Hypothalamus (tissue), 51 donors: ENCODE results near the gene TNKS2.
"Not testable (repeated sequence)": the region's sequence is repeated elsewhere in the genome, so short reads cannot be mapped to it uniquely, and the experiment has no call there.

Experiments used
- DNase-seq, 51 donors: peaks; one replicate each; lab custom pipeline; 2025; lab: John Stamatoyannopoulos, UW

TNKS2 gene

DNA sequence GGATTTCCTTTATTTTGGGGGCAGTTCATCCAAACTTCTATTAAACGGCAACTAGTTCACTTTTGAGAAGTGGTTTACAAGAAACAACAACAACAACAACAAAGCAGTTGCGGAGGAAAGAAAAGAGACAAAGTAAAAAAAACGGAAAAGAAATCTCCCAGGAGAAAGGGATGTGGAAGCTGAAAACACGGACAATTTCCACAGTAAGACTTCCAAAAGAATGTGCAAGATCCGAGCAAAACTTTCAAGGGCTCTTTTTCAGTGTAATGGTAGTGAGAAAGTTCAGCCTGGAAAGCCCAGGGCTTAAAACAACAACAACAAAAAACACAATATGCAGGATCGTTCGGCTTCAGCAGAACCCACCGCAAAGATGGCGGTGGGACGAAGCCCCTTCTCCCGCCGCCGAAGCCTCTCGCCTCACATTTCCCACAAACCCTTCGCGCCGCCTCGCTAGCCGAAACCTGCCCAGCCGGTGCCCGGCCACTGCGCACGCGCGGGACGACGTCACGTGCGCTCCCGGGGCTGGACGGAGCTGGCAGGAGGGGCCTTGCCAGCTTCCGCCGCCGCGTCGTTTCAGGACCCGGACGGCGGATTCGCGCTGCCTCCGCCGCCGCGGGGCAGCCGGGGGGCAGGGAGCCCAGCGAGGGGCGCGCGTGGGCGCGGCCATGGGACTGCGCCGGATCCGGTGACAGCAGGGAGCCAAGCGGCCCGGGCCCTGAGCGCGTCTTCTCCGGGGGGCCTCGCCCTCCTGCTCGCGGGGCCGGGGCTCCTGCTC is at the start of gene TNKS2:
Gene TNKS2 (plus strand): TSS at position 553 of the 775 bp plus-strand sequence. CDS start 265 bp downstream, outside the sequence.
- peak; percentile 62 to 96 (median 87) for DNase-seq

DNA sequence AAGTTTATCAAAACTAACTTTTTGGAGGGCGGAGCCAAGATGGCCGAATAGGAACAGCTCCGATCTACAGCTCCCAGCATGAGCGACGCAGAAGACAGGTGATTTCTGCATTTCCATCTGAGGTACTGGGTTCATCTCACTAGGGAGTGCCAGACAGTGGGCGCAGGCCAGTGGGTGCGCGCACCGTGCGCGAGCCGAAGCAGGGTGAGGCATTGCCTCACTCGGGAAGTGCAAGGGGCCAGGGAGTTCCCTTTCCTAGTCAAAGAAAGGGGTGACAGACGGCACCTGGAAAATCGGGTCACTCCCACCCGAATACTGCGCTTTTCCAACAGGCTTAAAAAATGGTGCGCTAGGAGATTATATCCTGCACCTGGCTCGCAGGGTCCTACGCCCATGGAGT is 48.6 kb upstream of the TNKS2 start:
- not testable (repeated sequence) for DNase-seq

DNA sequence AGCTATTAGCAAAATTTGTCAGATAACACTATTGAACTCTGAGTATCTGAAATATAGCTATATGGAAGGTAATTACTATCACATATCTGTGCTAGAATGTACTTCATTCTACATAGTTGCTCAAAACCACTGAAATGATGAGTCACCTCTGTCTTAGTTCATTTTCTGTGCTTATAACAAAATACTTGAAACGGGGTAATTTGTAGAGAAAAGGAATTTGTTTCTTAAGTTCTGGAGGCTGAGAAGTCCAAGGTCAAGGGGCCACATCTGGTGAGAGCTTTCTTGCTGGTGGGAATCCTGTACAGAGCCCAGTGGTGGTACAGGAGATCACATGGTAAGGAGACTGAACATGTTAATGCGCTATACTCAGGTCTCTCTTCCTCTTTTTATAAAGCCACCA is 41.9 kb upstream of the TNKS2 start:
- no peak for DNase-seq

DNA sequence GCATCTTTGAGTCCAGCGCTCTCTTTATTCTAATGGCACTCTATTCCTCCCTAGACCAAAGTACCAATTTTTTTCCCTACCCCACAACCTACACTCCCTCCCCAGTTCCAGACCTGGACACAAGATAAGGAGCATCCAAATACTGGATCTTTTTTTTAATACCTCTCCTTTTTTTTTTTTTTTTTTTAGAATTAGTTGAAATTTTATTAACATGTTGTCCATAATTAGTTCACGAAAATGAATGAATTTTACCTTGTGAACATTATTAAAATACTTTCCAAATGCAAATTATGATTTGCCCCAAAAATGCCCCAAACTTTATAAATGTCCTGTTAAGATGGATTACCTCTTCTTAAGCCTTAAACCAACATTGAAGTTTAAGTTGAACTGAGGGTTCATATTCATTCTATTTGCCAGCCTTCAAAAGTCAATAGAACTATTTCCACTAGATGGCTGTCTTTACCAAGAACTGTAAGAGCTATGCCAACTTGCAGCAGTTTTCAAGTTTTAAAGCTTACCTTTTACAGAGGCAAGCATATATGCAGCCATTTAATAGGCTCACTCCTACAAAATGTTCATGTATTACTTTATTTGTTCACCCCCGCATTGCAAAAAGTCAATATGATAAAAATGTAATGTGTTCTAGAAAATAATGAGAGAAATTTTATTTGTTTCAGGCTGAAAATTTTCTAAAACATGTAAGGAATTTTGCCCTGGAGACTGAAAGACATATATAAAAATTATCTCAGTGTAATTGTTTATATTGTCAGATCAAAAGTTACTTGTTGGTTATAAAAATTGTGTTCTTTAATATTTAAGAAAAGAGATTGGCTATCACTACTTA is 39.7 kb upstream of the TNKS2 start:
- DNase-seq = peak in 1 of 51 donors; percentile 28

DNA sequence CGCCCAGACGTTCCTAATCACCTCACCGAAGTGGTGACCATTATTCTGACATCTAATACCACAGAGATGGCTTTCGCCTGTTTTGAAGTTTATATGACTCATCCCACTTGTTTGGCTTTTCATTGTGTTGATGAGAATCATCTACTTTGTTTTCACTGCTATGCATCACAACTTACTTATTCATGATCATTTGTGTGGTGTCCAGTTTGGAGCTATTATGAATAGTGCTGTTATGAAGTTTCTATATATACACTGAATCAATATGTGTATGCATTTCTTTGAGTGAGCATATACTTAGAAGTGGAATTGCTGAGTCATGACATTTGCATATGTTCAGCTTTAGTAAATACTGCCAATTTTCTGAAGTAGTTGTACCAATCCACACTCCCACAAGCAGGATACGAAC is 38.6 kb upstream of the TNKS2 start:
- DNase-seq = no peak

DNA sequence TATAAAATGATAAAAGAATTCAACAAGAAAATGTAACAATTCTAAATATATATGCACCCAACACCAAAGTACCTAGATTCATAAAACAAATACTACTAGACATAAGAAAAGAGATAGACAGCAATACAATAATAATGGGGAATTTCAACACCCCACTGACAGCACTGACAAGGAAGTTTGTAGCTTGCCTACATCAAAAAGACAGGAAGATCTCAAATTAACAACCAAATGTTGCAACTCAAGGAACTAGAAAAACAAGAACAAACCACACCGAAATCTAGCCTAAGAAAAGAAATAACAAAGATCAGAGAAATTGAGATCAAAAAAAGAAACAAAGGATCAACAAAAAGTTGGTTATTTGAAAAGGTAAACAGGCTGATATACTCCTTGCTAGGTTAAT is 36.5 kb upstream of the TNKS2 start:
- DNase-seq = no peak

DNA sequence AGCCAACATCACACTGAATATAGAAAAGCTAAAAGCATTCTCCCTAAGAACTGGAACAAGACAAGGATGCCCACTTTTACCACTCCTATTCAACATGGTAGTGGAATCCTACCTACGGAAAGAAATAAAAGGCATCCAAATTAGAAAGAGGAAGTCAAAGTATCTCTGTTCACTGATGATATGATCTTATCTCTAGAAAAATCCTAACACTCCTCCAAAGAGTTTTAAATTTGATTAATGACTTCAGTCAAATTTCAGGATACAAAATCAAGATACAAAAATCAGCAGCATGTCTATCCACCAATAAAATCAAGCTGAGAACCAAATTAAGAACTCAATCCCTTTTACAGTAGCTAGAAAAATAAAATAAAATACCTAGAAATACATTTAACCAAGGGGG is 35.3 kb upstream of the TNKS2 start:
- DNase-seq = no peak

DNA sequence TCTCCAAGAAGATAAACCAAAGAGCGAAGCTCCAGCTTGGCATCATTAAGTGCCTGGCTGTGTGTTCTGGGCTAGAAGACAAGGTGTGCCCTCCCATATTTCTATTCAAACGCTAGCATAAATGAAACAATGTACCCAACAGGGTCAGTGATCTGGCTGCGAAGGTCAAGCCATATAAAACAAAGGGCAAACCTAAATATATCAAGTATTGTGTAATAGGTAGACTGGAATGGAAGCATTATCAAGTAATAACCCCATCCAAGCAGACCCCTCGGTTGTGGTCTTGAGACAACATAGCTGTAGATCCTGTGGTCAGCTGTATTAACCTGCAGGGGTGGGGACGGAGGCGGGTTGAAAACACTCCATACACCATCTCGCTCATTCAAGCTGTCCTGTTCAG is 31.6 kb upstream of the TNKS2 start:
- DNase-seq = no peak

DNA sequence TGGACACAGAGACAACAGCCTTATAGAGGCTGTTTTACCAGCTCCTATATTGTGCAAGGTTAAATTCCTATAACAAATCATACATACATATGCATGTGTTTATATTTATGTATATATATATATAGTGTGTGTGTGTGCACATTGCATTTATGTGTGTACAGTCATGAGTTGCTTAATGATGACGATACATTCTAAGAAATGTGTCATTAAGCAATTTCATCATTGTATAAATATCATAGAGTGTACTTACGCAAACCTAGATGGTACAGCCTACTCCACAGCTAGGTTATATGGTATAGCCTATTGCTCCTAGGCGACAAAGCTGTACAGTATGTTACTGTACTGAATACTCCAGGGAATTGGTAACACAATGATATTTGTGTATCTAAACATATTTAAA is 30.1 kb upstream of the TNKS2 start:
- DNase-seq = no peak

DNA sequence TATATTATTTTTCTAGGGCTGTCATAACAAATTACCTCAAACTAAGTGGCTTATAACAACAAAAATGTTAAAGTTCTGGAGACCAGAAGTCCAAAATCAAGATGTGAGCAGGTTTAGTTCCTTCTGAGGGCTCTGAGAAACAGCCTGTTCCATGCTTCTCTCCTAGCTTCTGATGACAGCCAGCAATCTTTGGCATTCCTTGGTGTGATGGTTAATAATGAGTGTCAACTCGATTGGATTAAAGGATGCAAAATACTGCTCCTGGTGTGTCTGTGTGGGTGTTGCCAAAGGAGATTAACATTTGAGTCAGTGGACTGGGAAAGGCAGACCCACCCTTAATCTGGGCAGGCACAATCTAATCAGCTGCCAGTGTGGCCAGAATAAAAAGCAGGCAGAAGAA is 26.3 kb upstream of the TNKS2 start:
- no peak for DNase-seq

DNA sequence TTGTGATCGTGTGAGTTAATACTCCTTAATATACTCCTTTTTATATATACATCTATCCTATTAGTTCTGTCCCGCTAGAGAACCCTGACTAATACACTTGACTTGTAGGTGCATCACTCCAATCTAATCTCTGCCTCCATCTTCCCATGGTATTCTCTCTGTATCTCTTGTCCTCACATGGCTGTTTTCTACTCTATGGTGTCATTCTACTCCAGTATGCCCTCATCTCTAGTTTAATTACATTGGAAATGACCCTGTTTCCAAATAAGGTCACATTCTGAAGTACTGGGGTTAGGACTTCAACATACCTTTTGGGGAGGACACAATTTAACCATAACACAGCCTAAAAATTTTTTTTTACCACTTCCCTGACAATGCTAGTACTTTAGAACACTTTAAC is 25.8 kb upstream of the TNKS2 start:
- no peak for DNase-seq

DNA sequence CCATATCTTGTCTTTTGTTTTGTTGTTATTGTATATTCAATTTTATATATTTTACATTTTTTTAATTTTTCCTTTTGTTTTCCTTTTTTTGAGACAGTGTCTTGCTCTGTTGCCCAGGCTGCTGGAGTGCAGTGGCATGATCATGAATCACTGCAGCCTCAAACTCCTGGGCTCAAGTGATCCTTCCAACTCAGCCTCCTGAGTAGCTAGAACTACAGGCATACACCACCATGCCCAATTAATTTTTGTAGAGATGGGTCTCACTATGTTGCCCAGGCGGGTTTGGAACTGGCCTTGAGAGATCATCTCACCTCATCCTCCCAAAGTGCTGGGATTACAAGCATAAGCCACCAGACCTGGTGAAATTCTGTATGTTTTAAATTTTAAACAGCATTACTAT is 25.4 kb upstream of the TNKS2 start:
- DNase-seq = no peak

DNA sequence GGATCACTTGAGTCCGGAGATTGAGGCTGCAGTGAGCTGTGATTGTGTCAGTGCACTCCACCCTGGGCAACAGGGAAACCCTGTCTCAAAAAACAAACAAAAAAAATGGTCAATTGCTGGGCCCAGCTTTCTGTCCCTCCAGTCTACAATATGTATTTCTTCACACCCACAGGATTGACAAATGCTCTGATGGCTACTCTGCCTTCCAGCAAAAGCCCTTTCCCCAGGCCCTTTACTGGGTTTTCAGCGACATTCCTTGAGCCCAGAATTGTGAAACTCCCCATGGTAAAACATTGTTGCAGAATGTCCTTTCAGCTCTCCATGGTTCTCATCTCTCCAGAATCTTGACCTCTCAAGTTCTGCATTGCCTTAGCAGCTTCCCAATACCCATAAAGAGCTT is 23.7 kb upstream of the TNKS2 start:
- no peak for DNase-seq

DNA sequence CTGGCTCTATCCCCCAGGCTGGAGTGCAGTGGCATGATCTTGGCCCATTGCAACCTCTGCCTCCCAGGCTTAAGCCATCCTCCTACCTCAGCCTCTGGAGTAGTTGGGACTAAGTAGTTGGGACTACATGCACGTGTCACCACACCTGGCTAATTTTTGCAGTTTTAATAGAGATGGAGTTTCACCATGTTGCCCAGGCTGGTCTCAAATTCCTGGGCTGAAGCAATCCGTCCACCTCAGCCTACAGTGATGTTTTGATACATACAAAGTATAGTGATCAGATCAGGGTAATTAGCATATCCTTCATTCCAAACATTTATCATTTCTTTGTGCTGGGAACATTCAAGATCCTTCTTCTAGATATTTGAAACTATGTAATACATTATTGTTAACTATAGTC is 22.5 kb upstream of the TNKS2 start:
- no peak for DNase-seq

DNA sequence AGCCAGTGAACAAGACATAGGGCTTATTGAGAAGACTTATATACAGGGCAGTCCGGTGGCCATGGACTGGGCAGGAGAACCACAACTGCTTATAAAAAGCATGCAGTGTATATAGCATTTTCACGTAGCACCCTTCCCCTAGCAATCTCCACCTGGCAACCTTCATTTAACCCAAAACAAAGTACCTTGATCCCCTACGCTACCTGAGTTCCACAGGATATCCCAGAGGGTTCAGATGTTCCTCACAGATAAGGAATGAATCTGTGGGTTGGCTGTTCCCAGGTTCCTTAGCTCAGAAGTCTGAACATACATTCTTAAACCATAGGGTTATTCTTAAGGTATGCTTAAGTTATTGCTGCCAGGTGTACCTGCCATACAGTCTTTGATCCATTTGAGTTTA is 22.0 kb upstream of the TNKS2 start:
- no peak for DNase-seq

DNA sequence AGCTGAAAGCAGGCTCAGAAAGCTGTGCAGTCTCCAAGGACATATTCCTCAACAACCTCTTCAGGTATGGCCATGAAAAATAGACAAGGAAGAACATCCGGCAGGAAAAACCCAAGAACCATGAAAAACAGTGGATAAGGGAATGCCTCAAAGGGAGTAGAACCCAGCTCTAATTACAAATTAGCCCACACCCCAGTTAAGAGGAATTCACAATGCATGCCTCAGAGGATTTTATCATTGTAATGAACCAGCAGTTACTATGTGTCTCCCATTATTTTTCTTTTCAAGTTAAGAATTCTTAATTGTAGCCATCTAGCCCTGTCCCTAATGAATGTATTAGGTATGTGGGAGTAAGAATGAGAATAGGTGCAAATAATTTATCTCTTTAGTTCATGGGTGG is 19.7 kb upstream of the TNKS2 start:
- DNase-seq = no peak

DNA sequence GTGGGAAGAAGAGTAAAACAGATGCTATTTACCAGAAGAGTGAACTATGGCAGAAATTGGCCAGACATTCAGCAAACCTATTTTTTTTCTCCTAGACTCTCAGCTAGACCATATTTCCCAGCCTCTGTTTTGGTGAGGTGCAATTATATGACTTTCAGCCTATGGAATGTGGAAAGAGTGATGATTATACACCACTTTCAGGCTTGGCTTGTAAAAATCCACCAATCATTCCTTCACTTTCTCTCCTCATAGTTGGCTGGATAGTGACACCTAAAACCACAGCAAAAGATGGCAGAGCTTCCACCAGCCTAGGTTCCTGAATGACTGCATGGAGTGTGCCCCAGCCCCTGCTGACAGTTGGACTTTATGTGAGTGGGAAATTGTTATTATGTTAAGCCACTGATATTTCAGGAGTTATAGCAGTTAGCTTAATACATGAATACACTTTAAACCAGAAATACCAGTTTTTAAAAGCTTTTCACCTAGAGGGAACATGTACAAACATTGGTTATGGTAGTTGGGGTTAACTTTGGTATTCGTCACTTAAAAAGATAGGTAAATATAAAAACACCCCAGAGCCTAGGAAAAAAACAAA is 19.1 kb upstream of the TNKS2 start:
- DNase-seq = no peak

DNA sequence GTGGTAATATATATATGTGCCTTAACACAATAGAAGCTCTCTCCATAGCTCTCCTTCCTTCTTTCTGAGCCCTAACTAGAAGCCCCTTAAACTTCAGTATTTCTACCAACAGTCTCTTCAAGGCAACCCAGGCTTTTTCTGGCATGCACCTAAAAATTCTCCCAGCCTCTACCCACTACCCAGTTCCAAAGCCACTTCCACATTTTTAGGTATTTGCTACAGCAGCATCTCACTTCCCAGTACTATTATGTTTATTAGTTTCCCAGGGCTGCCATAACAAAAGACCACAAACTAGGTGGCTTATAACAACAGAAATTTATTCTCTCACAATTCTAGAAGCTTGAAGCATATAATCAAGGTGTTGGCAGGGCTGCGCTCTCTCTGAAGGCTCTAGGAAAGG is 15.7 kb upstream of the TNKS2 start:
- no peak for DNase-seq

DNA sequence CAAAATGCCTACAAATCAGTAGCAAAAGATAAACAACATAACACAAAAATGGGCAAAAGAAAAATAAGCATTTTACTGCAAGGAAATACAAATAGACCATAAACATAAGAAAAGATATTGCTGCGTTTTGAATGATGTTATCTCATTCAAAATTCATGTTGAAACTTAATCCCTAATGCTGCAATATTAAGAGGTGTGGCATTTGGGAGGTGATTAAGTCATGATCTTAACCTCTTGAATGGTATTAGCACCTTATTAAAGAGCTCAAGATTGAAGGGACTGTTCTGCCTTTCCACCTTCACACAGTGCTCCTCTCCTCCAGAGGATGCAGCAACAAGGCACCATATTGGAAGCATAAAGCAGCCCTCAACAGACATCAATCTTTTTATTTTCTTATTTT is 12.4 kb upstream of the TNKS2 start:
- no peak for DNase-seq

DNA sequence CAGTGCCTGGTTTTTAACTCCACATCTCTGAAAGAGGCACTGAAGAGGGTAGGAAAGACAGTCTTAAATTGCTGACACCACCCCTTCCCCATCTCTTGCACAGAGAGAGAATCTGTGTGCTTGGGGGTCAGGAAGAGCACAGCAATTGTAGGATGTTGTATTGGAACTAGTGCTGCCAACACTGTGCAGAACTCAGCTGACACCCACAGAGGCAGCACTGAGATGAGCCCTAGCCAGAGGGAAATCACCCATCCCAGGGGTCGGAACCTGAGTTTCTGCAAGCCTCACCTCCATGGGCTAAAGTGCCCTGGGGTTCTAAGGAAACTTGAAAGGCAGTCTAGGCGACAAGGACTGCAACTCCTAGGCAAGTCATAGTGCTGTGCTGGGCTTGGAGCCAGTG is 11.0 kb upstream of the TNKS2 start:
- DNase-seq = no peak

DNA sequence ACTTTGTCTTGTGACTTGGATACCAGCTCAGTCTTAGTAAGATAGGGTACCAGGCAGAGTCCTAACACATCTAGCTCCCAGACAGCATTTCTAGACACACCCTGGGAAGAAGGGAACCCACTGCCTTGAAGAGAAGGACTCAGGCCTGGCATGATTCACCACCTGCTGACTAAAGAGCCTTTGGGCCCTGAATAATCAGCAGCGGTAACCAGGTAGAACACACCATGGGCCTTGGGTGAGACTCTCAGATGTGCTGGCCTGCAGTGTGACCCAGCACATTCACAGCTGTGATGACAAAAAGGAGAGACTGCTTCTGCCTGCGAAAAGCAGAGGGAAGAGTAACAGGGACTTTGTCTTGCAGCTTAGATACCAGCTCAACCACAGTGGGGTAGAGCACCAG is 10.4 kb upstream of the TNKS2 start:
- DNase-seq = no peak

DNA sequence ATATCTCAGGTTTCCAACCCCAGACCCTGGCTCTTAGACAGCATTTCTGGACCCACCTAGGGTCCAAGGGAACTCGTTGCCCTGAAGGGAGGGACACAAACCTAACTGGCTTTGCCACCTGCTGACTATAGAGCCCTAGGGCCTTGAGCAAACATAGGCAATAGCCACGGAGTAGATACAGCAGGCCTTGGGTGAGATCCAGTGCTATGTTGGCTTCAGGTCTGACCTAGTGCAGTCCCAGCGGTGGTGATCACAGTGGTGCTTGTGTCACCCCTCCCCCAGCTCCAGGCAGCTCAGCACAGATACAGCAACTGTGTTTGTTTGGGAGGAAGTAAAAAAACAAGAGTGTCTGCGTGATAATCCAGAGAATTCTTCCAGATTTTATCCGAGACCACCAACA is 9.7 kb upstream of the TNKS2 start:
- no peak for DNase-seq
